WTC11 (cell line): Measurements from ENCODE around the gene BDP1. TPM values are rescaled to one million over a fixed set of nuclear protein-coding genes. Genes with fewer than 3 reads are reported as not detected.

Experiments
- ATF2 ChIP-seq: sonication (generic); formaldehyde crosslinking; IDR thresholded peaks from 2 replicates; pipeline ENCODE4 v1.8.1; 2022; ENCODE audit warnings: low read depth, missing genetic modification reagents, borderline replicate concordance
- CDX4 ChIP-seq: fragments of 250-450 bp; sonication (Bioruptor Pico); IDR thresholded peaks from 2 replicates; pipeline ENCODE4 v1.9.0; 2021; ENCODE audit warnings: moderate library complexity, mild to moderate bottlenecking, inconsistent platforms, borderline replicate concordance
- CREB1 ChIP-seq: sonication (generic); formaldehyde crosslinking; IDR thresholded peaks from 2 replicates; pipeline ENCODE4 v1.8.0; 2023; ENCODE audit warnings: mild to moderate bottlenecking, missing genetic modification reagents
- CTCF ChIP-seq: fragments of 200-600 bp; IDR thresholded peaks from 2 replicates; pipeline ENCODE4 v1.8.0; 2022; ENCODE audit warnings: antibody characterized with exemption
- E2F5 ChIP-seq: sonication (generic); formaldehyde crosslinking; IDR thresholded peaks from 2 replicates; pipeline ENCODE4 v1.8.1; 2022; ENCODE audit warnings: mild to moderate bottlenecking, moderate library complexity, missing genetic modification reagents
- ETV6 ChIP-seq: sonication (generic); formaldehyde crosslinking; IDR thresholded peaks from 2 replicates; pipeline ENCODE4 v1.8.1; 2022; ENCODE audit warnings: mild to moderate bottlenecking, missing genetic modification reagents
- FOXJ3 ChIP-seq: sonication (generic); formaldehyde crosslinking; IDR thresholded peaks from 2 replicates; pipeline ENCODE4 v1.9.0; 2021; ENCODE audit warnings: missing genetic modification reagents, mild to moderate bottlenecking, borderline replicate concordance
- FOXK1 ChIP-seq: sonication (generic); formaldehyde crosslinking; IDR thresholded peaks from 2 replicates; pipeline ENCODE4 v1.8.0; 2022; ENCODE audit warnings: mild to moderate bottlenecking, moderate library complexity, missing genetic modification reagents
- GRHL2 ChIP-seq: fragments of 250-450 bp; sonication (Bioruptor Pico); IDR thresholded peaks from 2 replicates; pipeline ENCODE4 v1.8.0; 2022; ENCODE audit warnings: mild to moderate bottlenecking, moderate library complexity; ENCODE audit not compliant: insufficient replicate concordance, severe bottlenecking
- HMGXB4 ChIP-seq: sonication (generic); formaldehyde crosslinking; IDR thresholded peaks from 2 replicates; pipeline ENCODE4 v1.8.1; 2023; ENCODE audit warnings: mild to moderate bottlenecking, moderate library complexity, missing genetic modification reagents
- IRF1 ChIP-seq: sonication (generic); formaldehyde crosslinking; IDR thresholded peaks from 2 replicates; pipeline ENCODE4 v1.8.0; 2023; ENCODE audit warnings: missing genetic modification reagents
- IRF2 ChIP-seq: sonication (generic); formaldehyde crosslinking; IDR thresholded peaks from 2 replicates; pipeline ENCODE4 v1.8.0; 2022; ENCODE audit warnings: low read depth, missing genetic modification reagents, borderline replicate concordance
- JAZF1 ChIP-seq: fragments of 250-450 bp; sonication (Bioruptor Pico); IDR thresholded peaks from 2 replicates; pipeline ENCODE4 v1.9.0; 2021; ENCODE audit warnings: moderate library complexity, mild to moderate bottlenecking, inconsistent platforms
- KAT7 ChIP-seq: sonication (generic); formaldehyde crosslinking; IDR thresholded peaks from 2 replicates; pipeline ENCODE4 v1.8.1; 2023; ENCODE audit warnings: missing genetic modification reagents, mild to moderate bottlenecking, borderline replicate concordance
- MAX ChIP-seq: sonication (generic); formaldehyde crosslinking; IDR thresholded peaks from 2 replicates; pipeline ENCODE4 v1.8.0; 2022; ENCODE audit warnings: mild to moderate bottlenecking, missing genetic modification reagents
- NR2C2 ChIP-seq: sonication (generic); formaldehyde crosslinking; IDR thresholded peaks from 2 replicates; pipeline ENCODE4 v1.8.0; 2022; ENCODE audit warnings: mild to moderate bottlenecking, missing genetic modification reagents
- PRDM15 ChIP-seq: sonication (generic); formaldehyde crosslinking; IDR thresholded peaks from 2 replicates; pipeline ENCODE4 v1.8.0; 2022; ENCODE audit warnings: missing genetic modification reagents
- PRRX2 ChIP-seq: fragments of 250-450 bp; sonication (Bioruptor Pico); IDR thresholded peaks from 2 replicates; pipeline ENCODE4 v1.8.0; 2021; ENCODE audit warnings: mild to moderate bottlenecking
- RELA ChIP-seq: sonication (generic); formaldehyde crosslinking; IDR thresholded peaks from 2 replicates; pipeline ENCODE4 v1.8.1; 2022; ENCODE audit warnings: missing genetic modification reagents, mild to moderate bottlenecking, borderline replicate concordance
- SMAD3 ChIP-seq: sonication (generic); formaldehyde crosslinking; IDR thresholded peaks from 2 replicates; pipeline ENCODE4 v1.8.0; 2022; ENCODE audit warnings: missing genetic modification reagents, mild to moderate bottlenecking, borderline replicate concordance
- SOX15 ChIP-seq: fragments of 250-450 bp; sonication (Bioruptor Pico); IDR thresholded peaks from 2 replicates; pipeline ENCODE4 v1.9.0; 2021; ENCODE audit warnings: mild to moderate bottlenecking
- SP1 ChIP-seq: sonication (generic); formaldehyde crosslinking; conservative IDR thresholded peaks from 2 replicates; pipeline ENCODE4 v1.8.1; 2022; ENCODE audit warnings: missing genetic modification reagents
- TEAD1 ChIP-seq: sonication (generic); formaldehyde crosslinking; IDR thresholded peaks from 2 replicates; pipeline ENCODE4 v1.8.0; 2022; ENCODE audit warnings: mild to moderate bottlenecking, missing genetic modification reagents
- TP53 ChIP-seq: sonication (generic); formaldehyde crosslinking; IDR thresholded peaks from 2 replicates; pipeline ENCODE4 v1.8.1; 2023; ENCODE audit warnings: mild to moderate bottlenecking, missing genetic modification reagents
- ZNF396 ChIP-seq: fragments of 250-450 bp; sonication (Bioruptor Pico); IDR thresholded peaks from 2 replicates; pipeline ENCODE4 v1.8.0; 2021; ENCODE audit warnings: mild to moderate bottlenecking, moderate library complexity, borderline replicate concordance
- total RNA-seq: library from RNA; stranded (reverse); gene quantifications from 3 replicates; pipeline ENCODE4 v1.2.3, GENCODE V29; 2021

Gene BDP1
- total RNA-seq, 1 experiment from 2014 or later, result 34.7 TPM

GRCh38 chr5:71455427-71456361 is at the start of gene BDP1 (continued):
- TF ChIP-seq TEAD1 (CRISPR knock-in tag) (peak; percentile 74), CDX4 (CRISPR knock-in tag) (no peak), SOX15 (no peak), CREB1 (CRISPR knock-in tag) (peak; percentile 97), MAX (peak; percentile 77; the same call in 1 of the 2 replicates), ATF2 (CRISPR knock-in tag) (no peak), E2F5 (CRISPR knock-in tag) (peak; percentile 65; the same call in 1 of the 2 replicates), PRRX2 (CRISPR knock-in tag) (no peak), NR2C2 (no peak), PRDM15 (peak; percentile 70; the same call in 1 of the 2 replicates), SP1 (CRISPR knock-in tag) (peak; percentile 63), ETV6 (CRISPR knock-in tag) (no peak), GRHL2 (CRISPR knock-in tag) (no peak), IRF1 (CRISPR knock-in tag) (no peak; the same call in 1 of the 2 replicates), CTCF (no peak), KAT7 (CRISPR knock-in tag) (no peak), HMGXB4 (CRISPR knock-in tag) (peak; percentile 84; the same call in 1 of the 2 replicates), FOXJ3 (CRISPR knock-in tag) (no peak), FOXK1 (CRISPR knock-in tag) (peak; percentile 93), TP53 (no peak), JAZF1 (CRISPR knock-in tag) (no peak), SMAD3 (CRISPR knock-in tag) (peak; percentile 48; the same call in 1 of the 2 replicates), ZNF396 (no peak), RELA (CRISPR knock-in tag) (0 out of 2 replicates have a peak, but pooled peaks have one; percentile 37), IRF2 (CRISPR knock-in tag) (no peak)
